Activated CD8-positive, alpha-beta T cell treated with anti-CD3 and anti-CD28 coated beads, Interleukin-2, amount 10 ng/mL, durations not matched to agents 7 days and 5 days (primary cell): Measurements from ENCODE around the gene TECTA. TPM values are rescaled to one million over a fixed set of nuclear protein-coding genes. Genes with fewer than 3 reads are reported as not detected.

Experiments used
- ATAC-seq: fragments of 150-1000 bp; cut with Tn5 transposase; one replicate; pipeline ENCODE4 v1.10.0; 2021; ENCODE audit warnings: moderate library complexity
- CTCF ChIA-PET: fragments of 350-600 bp; sonication (Branson Sonifier 250); formaldehyde crosslinking; loops from one replicate; lab custom pipeline; 2021; ENCODE audit warnings: antibody characterized with exemption; lab: Charles Lee
- POLR2A ChIA-PET: fragments of 350-600 bp; sonication (Branson Sonifier 250); formaldehyde crosslinking; loops from one replicate; lab custom pipeline; 2021; ENCODE audit warnings: antibody characterized with exemption; lab: Charles Lee
- DNase-seq: peaks from one replicate; pipeline ENCODE4 v3.0.0-alpha.2; 2020
- H3K27ac Mint-ChIP-seq: one replicate; pipeline ENCODE4 v1.8.0; 2021; ENCODE audit warnings: mild to moderate bottlenecking, mixed read lengths
- H3K27me3 Mint-ChIP-seq: one replicate; pipeline ENCODE4 v1.8.0; 2021; ENCODE audit warnings: low read depth, mixed read lengths
- H3K36me3 Mint-ChIP-seq: one replicate; pipeline ENCODE4 v1.8.0; 2021; ENCODE audit warnings: low read depth, mixed read lengths
- H3K4me1 Mint-ChIP-seq: one replicate; pipeline ENCODE4 v1.8.0; 2021; ENCODE audit warnings: low read depth, mixed read lengths
- H3K4me3 Mint-ChIP-seq: one replicate; pipeline ENCODE4 v1.8.0; 2021; ENCODE audit warnings: mild to moderate bottlenecking, mixed read lengths
- H3K9me3 Mint-ChIP-seq: one replicate; pipeline ENCODE4 v1.8.0; 2022; ENCODE audit warnings: mixed read lengths; ENCODE audit not compliant: insufficient read depth
- total RNA-seq, 2 experiments: library from RNA; stranded (reverse); gene quantifications; one replicate each; pipeline ENCODE4 v1.2.3, GENCODE V29; 2021

The TECTA gene, protein sequence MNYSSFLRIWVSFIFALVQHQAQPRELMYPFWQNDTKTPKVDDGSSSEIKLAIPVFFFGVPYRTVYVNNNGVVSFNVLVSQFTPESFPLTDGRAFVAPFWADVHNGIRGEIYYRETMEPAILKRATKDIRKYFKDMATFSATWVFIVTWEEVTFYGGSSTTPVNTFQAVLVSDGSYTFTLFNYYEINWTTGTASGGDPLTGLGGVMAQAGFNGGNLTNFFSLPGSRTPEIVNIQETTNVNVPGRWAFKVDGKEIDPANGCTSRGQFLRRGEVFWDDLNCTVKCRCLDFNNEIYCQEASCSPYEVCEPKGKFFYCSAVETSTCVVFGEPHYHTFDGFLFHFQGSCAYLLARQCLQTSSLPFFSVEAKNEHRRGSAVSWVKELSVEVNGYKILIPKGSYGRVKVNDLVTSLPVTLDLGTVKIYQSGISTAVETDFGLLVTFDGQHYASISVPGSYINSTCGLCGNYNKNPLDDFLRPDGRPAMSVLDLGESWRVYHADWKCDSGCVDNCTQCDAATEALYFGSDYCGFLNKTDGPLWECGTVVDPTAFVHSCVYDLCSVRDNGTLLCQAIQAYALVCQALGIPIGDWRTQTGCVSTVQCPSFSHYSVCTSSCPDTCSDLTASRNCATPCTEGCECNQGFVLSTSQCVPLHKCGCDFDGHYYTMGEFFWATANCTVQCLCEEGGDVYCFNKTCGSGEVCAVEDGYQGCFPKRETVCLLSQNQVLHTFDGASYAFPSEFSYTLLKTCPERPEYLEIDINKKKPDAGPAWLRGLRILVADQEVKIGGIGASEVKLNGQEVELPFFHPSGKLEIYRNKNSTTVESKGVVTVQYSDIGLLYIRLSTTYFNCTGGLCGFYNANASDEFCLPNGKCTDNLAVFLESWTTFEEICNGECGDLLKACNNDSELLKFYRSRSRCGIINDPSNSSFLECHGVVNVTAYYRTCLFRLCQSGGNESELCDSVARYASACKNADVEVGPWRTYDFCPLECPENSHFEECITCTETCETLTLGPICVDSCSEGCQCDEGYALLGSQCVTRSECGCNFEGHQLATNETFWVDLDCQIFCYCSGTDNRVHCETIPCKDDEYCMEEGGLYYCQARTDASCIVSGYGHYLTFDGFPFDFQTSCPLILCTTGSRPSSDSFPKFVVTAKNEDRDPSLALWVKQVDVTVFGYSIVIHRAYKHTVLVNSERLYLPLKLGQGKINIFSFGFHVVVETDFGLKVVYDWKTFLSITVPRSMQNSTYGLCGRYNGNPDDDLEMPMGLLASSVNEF (N-terminal part only)
- total RNA-seq: under 1 TPM; 0.13 to 0.21 TPM

- Mint-ChIP-seq H3K27me3 (no peaks in the 10 kb centered on the region), H3K27ac (no peak within 1 kb of the TSS), H3K4me1 (no peaks in the 10 kb centered on the region), H3K36me3 (no peaks in the 10 kb centered on the region), H3K4me3 (no peak within 1 kb of the TSS), H3K9me3 (no peaks in the 10 kb centered on the region)
- POLR2A ChIA-PET: no interaction called here
- ATAC-seq (no peak), DNase-seq (no peak)
- CTCF ChIA-PET: no interaction called here
These were observed at the start of gene TECTA for GRCh38 chr11:121100943-121101342. Gene TECTA (plus strand): TSS chr11:121101243. CDS start chr11:121102666, 1,423 bp downstream.

- POLR2A ChIA-PET: no interaction called here
These were observed 47.8 kb upstream of the TECTA start for GRCh38 chr11:121053244-121053643.

GRCh38 chr11:121054266-121054665 is 46.8 kb upstream of the TECTA start:
- no peak overlapping the region for H3K4me3 Mint-ChIP-seq
- CTCF ChIA-PET: interaction anchor here (1.4 kb wide), 1 partner anchor 8 kb away, joined by 4 read pairs; no protein-coding TSS in a partner anchor
- POLR2A ChIA-PET: no interaction called here
- H3K9me3 Mint-ChIP-seq: no peaks in the 10 kb centered on the region
- H3K27me3 Mint-ChIP-seq: no peaks in the 10 kb centered on the region
- peaks cover 17% of the 10 kb centered on the region for H3K36me3 Mint-ChIP-seq
- no peak overlapping the region for H3K27ac Mint-ChIP-seq
- ATAC-seq (no peak), DNase-seq (no peak)
- H3K4me1 Mint-ChIP-seq: peaks cover 2% of the 10 kb centered on the region

More at GRCh38 chr11:121053244-121053643, 47.8 kb upstream of the TECTA start:
- H3K27me3 Mint-ChIP-seq: no peaks in the 10 kb centered on the region
- H3K4me1 Mint-ChIP-seq: peaks cover 2% of the 10 kb centered on the region
- no peaks in the 10 kb centered on the region for H3K9me3 Mint-ChIP-seq
- CTCF ChIA-PET: no interaction called here
- no peak for DNase-seq
- H3K27ac Mint-ChIP-seq: no peak overlapping the region
- no peak for ATAC-seq
- peaks cover 22% of the 10 kb centered on the region for H3K36me3 Mint-ChIP-seq
- no peak overlapping the region for H3K4me3 Mint-ChIP-seq

DNA sequence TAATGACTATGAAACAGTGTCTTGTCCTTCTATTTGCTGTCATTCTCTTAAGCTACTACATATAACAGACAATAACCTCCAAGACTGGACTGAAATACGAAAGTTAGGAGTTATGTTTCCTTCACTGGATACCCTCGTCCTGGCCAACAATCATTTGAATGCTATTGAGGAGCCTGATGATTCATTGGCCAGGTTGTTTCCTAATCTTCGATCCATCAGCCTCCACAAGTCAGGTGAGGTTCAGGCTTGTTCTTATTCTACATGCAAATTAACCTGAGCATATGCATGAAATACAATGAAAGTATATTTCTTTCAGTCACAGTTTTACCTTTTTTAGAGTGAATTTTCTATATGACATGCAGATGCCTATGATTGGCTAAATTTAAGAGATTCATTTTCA is 46.0 kb upstream of the TECTA start:
- no peaks in the 10 kb centered on the region for H3K27me3 Mint-ChIP-seq
- ChIA-PET POLR2A (no interaction called here), CTCF (interaction anchor here (1.4 kb wide), 1 partner anchor 9 kb away, joined by 4 read pairs; no protein-coding TSS in a partner anchor)
- ATAC-seq: no peak
- no peaks in the 10 kb centered on the region for H3K9me3 Mint-ChIP-seq
- H3K36me3 Mint-ChIP-seq: peaks cover 22% of the 10 kb centered on the region
- peaks cover 7% of the 10 kb centered on the region for H3K4me1 Mint-ChIP-seq
- no peak overlapping the region for H3K27ac Mint-ChIP-seq
- no peak for DNase-seq
- no peak overlapping the region for H3K4me3 Mint-ChIP-seq

DNA sequence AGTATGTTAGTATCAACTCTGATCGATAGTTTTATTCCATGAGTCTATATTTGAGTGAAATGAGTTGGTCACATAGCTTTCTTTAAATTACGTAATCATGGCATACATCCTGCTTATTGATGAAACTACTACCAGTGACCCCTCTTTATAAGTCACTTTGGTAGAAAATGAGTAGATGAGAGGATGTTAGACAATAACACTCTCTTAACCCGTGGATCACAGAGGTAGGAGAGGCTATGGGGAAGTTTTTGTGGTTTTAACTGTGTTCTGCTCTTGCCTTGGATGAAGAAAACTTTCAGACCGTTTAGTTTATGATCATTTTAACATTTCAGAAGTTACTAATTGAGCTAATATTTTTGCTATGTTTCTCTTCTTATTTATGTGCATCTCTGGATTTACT is 43.1 kb upstream of the TECTA start:
- ChIA-PET POLR2A (no interaction called here), CTCF (no interaction called here)
- H3K9me3 Mint-ChIP-seq: no peaks in the 10 kb centered on the region
- H3K27me3 Mint-ChIP-seq: no peaks in the 10 kb centered on the region
- H3K4me1 Mint-ChIP-seq: peaks cover 10% of the 10 kb centered on the region
- no peak for DNase-seq
- no peak overlapping the region for H3K27ac Mint-ChIP-seq
- H3K4me3 Mint-ChIP-seq: no peak overlapping the region
- H3K36me3 Mint-ChIP-seq: peaks cover 25% of the 10 kb centered on the region
- ATAC-seq: no peak

GRCh38 chr11:121058941-121059340 is 42.1 kb upstream of the TECTA start:
- H3K9me3 Mint-ChIP-seq: no peaks in the 10 kb centered on the region
- H3K36me3 Mint-ChIP-seq: peaks cover 27% of the 10 kb centered on the region
- no peaks in the 10 kb centered on the region for H3K27me3 Mint-ChIP-seq
- peaks cover 10% of the 10 kb centered on the region for H3K4me1 Mint-ChIP-seq
- ChIA-PET POLR2A (no interaction called here), CTCF (interaction anchor here (0.7 kb wide), 1 partner anchor 136 kb away, joined by 3 read pairs; no protein-coding TSS in a partner anchor)
- H3K4me3 Mint-ChIP-seq: no peak overlapping the region
- ATAC-seq: no peak
- no peak overlapping the region for H3K27ac Mint-ChIP-seq
- DNase-seq: no peak

- Mint-ChIP-seq H3K36me3 (peaks cover 22% of the 10 kb centered on the region), H3K4me1 (peaks cover 10% of the 10 kb centered on the region), H3K27ac (no peak overlapping the region), H3K27me3 (no peaks in the 10 kb centered on the region), H3K4me3 (no peak overlapping the region), H3K9me3 (no peaks in the 10 kb centered on the region)
- POLR2A ChIA-PET: no interaction called here
- no peak for DNase-seq
- ATAC-seq: peak; percentile 67
- CTCF ChIA-PET: interaction anchor here (0.7 kb wide), 1 partner anchor 135 kb away, joined by 3 read pairs; no protein-coding TSS in a partner anchor
These were observed 41.4 kb upstream of the TECTA start for GRCh38 chr11:121059605-121060004.

- Mint-ChIP-seq H3K36me3 (peaks cover 20% of the 10 kb centered on the region), H3K4me1 (peaks cover 8% of the 10 kb centered on the region), H3K27me3 (no peaks in the 10 kb centered on the region), H3K9me3 (no peaks in the 10 kb centered on the region), H3K4me3 (no peak overlapping the region), H3K27ac (no peak overlapping the region)
- CTCF ChIA-PET: interaction anchor here (0.9 to 2.4 kb wide), 2 partner anchors 12 to 131 kb away, joined by 3 to 6 read pairs; no protein-coding TSS in a partner anchor
- DNase-seq (no peak), ATAC-seq (no peak)
- POLR2A ChIA-PET: no interaction called here
These were observed 37.3 kb upstream of the TECTA start for GRCh38 chr11:121063728-121064127.

GRCh38 chr11:121066623-121067022 is 34.4 kb upstream of the TECTA start:
- H3K27me3 Mint-ChIP-seq: no peaks in the 10 kb centered on the region
- H3K36me3 Mint-ChIP-seq: peaks cover 31% of the 10 kb centered on the region
- H3K4me3 Mint-ChIP-seq: no peak overlapping the region
- no peaks in the 10 kb centered on the region for H3K4me1 Mint-ChIP-seq
- no peaks in the 10 kb centered on the region for H3K9me3 Mint-ChIP-seq
- no peak for DNase-seq
- H3K27ac Mint-ChIP-seq: no peak overlapping the region
- ChIA-PET POLR2A (no interaction called here), CTCF (interaction anchor here (1.0 to 1.6 kb wide), 3 partner anchors 10 to 27 kb away, joined by 3 to 5 read pairs (median 4); no protein-coding TSS in a partner anchor)
- no peak for ATAC-seq

DNA sequence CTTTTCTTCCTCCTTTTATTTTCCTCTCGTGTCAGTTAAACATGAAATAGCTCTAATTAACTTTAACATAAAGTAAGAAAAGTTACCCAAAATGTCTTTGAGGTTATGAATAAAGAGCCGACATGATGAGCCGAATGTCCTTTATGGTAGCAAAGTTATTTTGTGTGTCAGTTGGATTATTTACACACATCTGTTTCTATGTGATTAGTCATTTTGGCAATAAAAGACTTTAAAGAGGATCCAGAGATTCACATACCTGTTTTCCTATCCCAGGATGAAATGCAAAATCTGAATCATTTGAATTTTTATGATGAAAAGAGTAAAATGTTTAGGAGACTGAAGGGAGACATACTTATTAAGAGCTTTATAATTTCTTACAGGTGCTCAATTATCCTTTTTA is 34.0 kb upstream of the TECTA start:
- DNase-seq (no peak), ATAC-seq (no peak)
- Mint-ChIP-seq H3K27ac (no peak overlapping the region), H3K36me3 (peaks cover 31% of the 10 kb centered on the region), H3K4me3 (no peak overlapping the region), H3K4me1 (no peaks in the 10 kb centered on the region), H3K27me3 (no peaks in the 10 kb centered on the region), H3K9me3 (no peaks in the 10 kb centered on the region)
- CTCF ChIA-PET: interaction anchor here (1.3 to 1.6 kb wide), 2 partner anchors 10 to 12 kb away, joined by 3 to 5 read pairs; no protein-coding TSS in a partner anchor
- POLR2A ChIA-PET: no interaction called here

DNA sequence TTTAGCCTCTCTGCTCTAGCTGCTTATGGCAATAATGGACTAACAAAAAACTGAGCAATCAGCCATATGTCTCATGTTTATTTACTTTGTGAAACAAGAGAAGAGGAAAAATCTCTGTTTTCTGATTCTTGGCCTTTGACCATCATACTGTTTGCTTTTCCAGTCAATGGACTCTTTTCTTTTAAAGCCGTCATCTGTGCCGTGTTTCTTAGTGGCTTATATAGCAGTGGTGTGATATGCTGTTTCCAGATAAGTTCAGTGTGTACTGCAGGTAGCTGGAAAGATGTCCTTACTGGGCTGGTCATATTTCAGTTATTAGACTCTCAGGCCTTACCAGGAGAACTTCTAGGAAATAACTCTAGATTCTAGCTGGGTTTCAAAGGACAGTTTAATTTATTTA is 33.6 kb upstream of the TECTA start:
- DNase-seq (no peak), ATAC-seq (no peak)
- ChIA-PET POLR2A (no interaction called here), CTCF (interaction anchor here (0.6 to 1.6 kb wide), 2 partner anchors 12 to 645 kb away, joined by 3 to 5 read pairs; no protein-coding TSS in a partner anchor)
- no peaks in the 10 kb centered on the region for H3K27me3 Mint-ChIP-seq
- no peak overlapping the region for H3K27ac Mint-ChIP-seq
- H3K9me3 Mint-ChIP-seq: no peaks in the 10 kb centered on the region
- H3K36me3 Mint-ChIP-seq: peaks cover 31% of the 10 kb centered on the region
- H3K4me1 Mint-ChIP-seq: no peaks in the 10 kb centered on the region
- H3K4me3 Mint-ChIP-seq: no peak overlapping the region
